Right atrium auricular region (tissue), 2 donors: Measurements from ENCODE around the gene SSBP3. TPM values are rescaled to one million over a fixed set of nuclear protein-coding genes. Genes with fewer than 3 reads are reported as not detected.
A peak's percentile ranks its signal among the peaks of the same experiment; 100 is the strongest.

Source experiments
- DNase-seq: peaks from one replicate; pipeline ENCODE4 v3.0.0-alpha.2; 2019; ENCODE audit warnings: low spot score
- H3K27ac ChIP-seq, 2 donors: fragments of 200-600 bp; sonication (generic); 1 replicate in 1 of 2; 2 replicates in 1 of 2; pipeline ENCODE4 v1.5.1; 2016 to 2019
- H3K27me3 ChIP-seq, 2 donors: fragments of 200-600 bp; sonication (generic); one replicate each; pipeline versions ENCODE4 v1.5.1 to v1.6.0; 2017 to 2019
- H3K36me3 ChIP-seq: fragments of 200-600 bp; sonication (generic); one replicate; pipeline ENCODE4 v1.5.1; 2016
- H3K4me1 ChIP-seq, 2 donors: fragments of 200-600 bp; sonication (generic); one replicate each; pipeline versions ENCODE4 v1.5.1 to v1.6.0; 2017 to 2019
- H3K4me3 ChIP-seq, 2 donors: fragments of 200-600 bp; sonication (generic); 1 replicate in 1 of 2; 2 replicates in 1 of 2; pipeline ENCODE4 v1.5.1; 2017 to 2019; ENCODE audit warnings: mild to moderate bottlenecking in 1 of 2, moderate library complexity in 1 of 2
- H3K9me3 ChIP-seq, 2 donors: fragments of 200-600 bp; sonication (generic); one replicate each; pipeline ENCODE4 v1.5.1; 2019
- CTCF ChIP-seq, 2 donors: fragments of 200-600 bp; sonication (generic); IDR thresholded peaks; one replicate each; pipeline ENCODE4 v1.5.1; 2019; ENCODE audit warnings: antibody characterized with exemption in 2 of 2
- total RNA-seq, 2 donors: library from RNA; depleted of rRNA; stranded (reverse); fragments of >200 nt; gene quantifications; one replicate each; pipeline ENCODE4 v1.1.0, GENCODE V29; 2016

Gene SSBP3
- total RNA-seq, 2 donors from 2014 or later = 15.2 to 16.6 TPM

GRCh38 chr1:54415991-54416390 is 9.8 kb upstream of the SSBP3 start:
- H3K36me3 ChIP-seq = no peaks in the 10 kb centered on the region
- no peaks in the 10 kb centered on the region for H3K9me3 ChIP-seq
- no peak for TF ChIP-seq CTCF (IDR thresholded peaks at IDR 0.05)
- H3K27ac ChIP-seq = no peak overlapping the region
- peaks cover 0 to 10% of the 10 kb centered on the region in 2 donors for H3K4me1 ChIP-seq
- no peak for DNase-seq
- no peaks in the 10 kb centered on the region for H3K27me3 ChIP-seq
- H3K4me3 ChIP-seq = no peak overlapping the region

- no peak for TF ChIP-seq CTCF (IDR thresholded peaks at IDR 0.05)
- Histone ChIP-seq H3K9me3 (no peaks in the 10 kb centered on the region), H3K36me3 (no peaks in the 10 kb centered on the region), H3K27me3 (no peaks in the 10 kb centered on the region), H3K4me1 (peaks cover 0 to 10% of the 10 kb centered on the region in 2 donors), H3K27ac (no peak overlapping the region), H3K4me3 (no peak overlapping the region)
- DNase-seq = no peak
Observed at GRCh38 chr1:54415533-54415932, 9.3 kb upstream of the SSBP3 start.

- no peaks in the 10 kb centered on the region for H3K27me3 ChIP-seq
- peaks cover 0 to 10% of the 10 kb centered on the region in 2 donors for H3K4me1 ChIP-seq
- H3K36me3 ChIP-seq = no peaks in the 10 kb centered on the region
- TF ChIP-seq CTCF (IDR thresholded peaks at IDR 0.05) = no peak
- H3K4me3 ChIP-seq = no peak overlapping the region
- H3K9me3 ChIP-seq = no peaks in the 10 kb centered on the region
- peak overlapping the region in 1 of 2 donors; percentile 35 for H3K27ac ChIP-seq
- no peak for DNase-seq
Observed at GRCh38 chr1:54413732-54414131, 7.5 kb upstream of the SSBP3 start.

- H3K9me3 ChIP-seq = no peaks in the 10 kb centered on the region
- peaks cover 0 to 15% of the 10 kb centered on the region in 2 donors for H3K4me1 ChIP-seq
- H3K4me3 ChIP-seq = no peak overlapping the region
- no peak for TF ChIP-seq CTCF (IDR thresholded peaks at IDR 0.05)
- H3K36me3 ChIP-seq = no peaks in the 10 kb centered on the region
- peak overlapping the region; percentile 35 to 46 for H3K27ac ChIP-seq
- DNase-seq = peak; percentile 66
- H3K27me3 ChIP-seq = no peaks in the 10 kb centered on the region
Observed at GRCh38 chr1:54413295-54413694, 7.1 kb upstream of the SSBP3 start.

GRCh38 chr1:54410359-54410758 is 4.2 kb upstream of the SSBP3 start:
- no peak for TF ChIP-seq CTCF (IDR thresholded peaks at IDR 0.05)
- Histone ChIP-seq H3K4me3 (no peak overlapping the region), H3K36me3 (no peaks in the 10 kb centered on the region), H3K9me3 (no peaks in the 10 kb centered on the region), H3K27me3 (no peaks in the 10 kb centered on the region), H3K4me1 (peaks cover 0 to 23% of the 10 kb centered on the region in 2 donors), H3K27ac (no peak overlapping the region)
- DNase-seq = no peak
